ENCODE measurements around the gene OTOS. TPM values are rescaled to one million over a fixed set of nuclear protein-coding genes. Genes with fewer than 3 reads are reported as not detected.

The OTOS gene
- total and polyA plus RNA-seq, 5 donors from 2014 or later, result not detected

DNA sequence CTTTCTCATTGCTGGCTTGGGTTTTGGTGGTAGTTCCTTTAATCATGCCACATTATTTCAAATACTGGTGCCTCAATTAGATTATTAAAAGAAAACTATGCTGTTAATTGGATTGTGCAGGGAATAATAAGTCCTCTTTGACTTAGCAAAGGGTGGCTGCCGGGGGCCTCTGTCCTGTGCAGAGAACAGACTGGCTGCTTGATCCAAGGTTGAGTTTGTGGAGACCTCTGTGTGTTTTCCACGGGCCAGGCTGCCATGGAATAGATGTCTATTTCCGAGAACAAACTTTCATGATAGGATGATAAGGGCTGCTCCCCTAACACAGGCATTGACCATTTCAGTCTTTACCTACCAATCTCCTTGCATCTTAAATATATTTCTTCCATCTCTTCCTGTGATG lies 30.4 kb upstream of the OTOS start:
- no peak overlapping the region for H3K27ac ChIP-seq (ENCODE audit: insufficient read depth, low read length, poor library complexity, severe bottlenecking)
- Mint-ChIP-seq H3K9me3 (no peaks in the 10 kb centered on the region), H3K4me1 (no peaks in the 10 kb centered on the region), H3K36me3 (no peaks in the 10 kb centered on the region), H3K4me3 (no peak overlapping the region), H3K27ac (no peak overlapping the region), H3K27me3 (peaks cover 5% of the 10 kb centered on the region)
- H3K4me1 ChIP-seq (ENCODE audit: control insufficient read depth, insufficient read depth, low read length, poor library complexity, severe bottlenecking), result no peaks in the 10 kb centered on the region
- no peaks in the 10 kb centered on the region for H3K9me3 ChIP-seq (ENCODE audit: control insufficient read depth in 2 of 2, low read length in 2 of 2)
- H3K36me3 ChIP-seq (ENCODE audit: control insufficient read depth, insufficient read depth, low read length), result no peaks in the 10 kb centered on the region
- ATAC-seq (ENCODE audit: low read depth in 2 of 2) (no peak), DNase-seq (no peak)
- H3K4me3 ChIP-seq (ENCODE audit: low read depth, low read length), result no peak overlapping the region
- peaks cover 4% of the 10 kb centered on the region for H3K27me3 ChIP-seq (ENCODE audit: control insufficient read depth, insufficient read depth, low read length)

DNA sequence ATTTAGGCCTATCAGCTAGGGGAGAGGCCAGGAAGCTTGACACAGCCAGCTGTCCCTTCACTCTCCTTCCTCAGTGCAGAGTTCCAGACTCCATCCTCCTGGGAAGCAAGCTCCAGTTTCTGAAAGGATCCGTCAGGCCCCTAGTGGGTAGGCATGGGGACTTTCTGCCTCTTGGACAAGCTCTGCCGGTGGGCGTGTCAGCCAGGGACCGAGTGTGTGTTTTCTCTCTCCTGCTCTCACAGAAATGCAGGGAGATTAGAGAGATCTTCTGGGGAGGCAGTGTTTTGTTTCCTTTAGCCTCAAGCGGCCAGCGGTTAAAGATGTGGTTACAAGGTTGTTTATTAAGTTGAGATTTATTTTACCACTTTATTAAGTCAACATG lies 29.9 kb upstream of the OTOS start:
- H3K4me1 ChIP-seq (ENCODE audit: control insufficient read depth, insufficient read depth, low read length, poor library complexity, severe bottlenecking), result no peaks in the 10 kb centered on the region
- H3K36me3 ChIP-seq (ENCODE audit: control insufficient read depth, insufficient read depth, low read length), result no peaks in the 10 kb centered on the region
- DNase-seq (no peak), ATAC-seq (ENCODE audit: low read depth in 2 of 2) (no peak)
- peaks cover 5% of the 10 kb centered on the region for H3K27me3 Mint-ChIP-seq
- H3K27ac ChIP-seq (ENCODE audit: insufficient read depth, low read length, poor library complexity, severe bottlenecking), result no peak overlapping the region
- no peak overlapping the region for H3K27ac Mint-ChIP-seq
- no peaks in the 10 kb centered on the region for H3K4me1 Mint-ChIP-seq
- H3K9me3 ChIP-seq (ENCODE audit: control insufficient read depth in 2 of 2, low read length in 2 of 2), result no peaks in the 10 kb centered on the region
- H3K9me3 Mint-ChIP-seq, result no peaks in the 10 kb centered on the region
- no peaks in the 10 kb centered on the region for H3K36me3 Mint-ChIP-seq
- peaks cover 4% of the 10 kb centered on the region for H3K27me3 ChIP-seq (ENCODE audit: control insufficient read depth, insufficient read depth, low read length)
- H3K4me3 ChIP-seq (ENCODE audit: low read depth, low read length), result no peak overlapping the region
- H3K4me3 Mint-ChIP-seq, result no peak overlapping the region

DNA sequence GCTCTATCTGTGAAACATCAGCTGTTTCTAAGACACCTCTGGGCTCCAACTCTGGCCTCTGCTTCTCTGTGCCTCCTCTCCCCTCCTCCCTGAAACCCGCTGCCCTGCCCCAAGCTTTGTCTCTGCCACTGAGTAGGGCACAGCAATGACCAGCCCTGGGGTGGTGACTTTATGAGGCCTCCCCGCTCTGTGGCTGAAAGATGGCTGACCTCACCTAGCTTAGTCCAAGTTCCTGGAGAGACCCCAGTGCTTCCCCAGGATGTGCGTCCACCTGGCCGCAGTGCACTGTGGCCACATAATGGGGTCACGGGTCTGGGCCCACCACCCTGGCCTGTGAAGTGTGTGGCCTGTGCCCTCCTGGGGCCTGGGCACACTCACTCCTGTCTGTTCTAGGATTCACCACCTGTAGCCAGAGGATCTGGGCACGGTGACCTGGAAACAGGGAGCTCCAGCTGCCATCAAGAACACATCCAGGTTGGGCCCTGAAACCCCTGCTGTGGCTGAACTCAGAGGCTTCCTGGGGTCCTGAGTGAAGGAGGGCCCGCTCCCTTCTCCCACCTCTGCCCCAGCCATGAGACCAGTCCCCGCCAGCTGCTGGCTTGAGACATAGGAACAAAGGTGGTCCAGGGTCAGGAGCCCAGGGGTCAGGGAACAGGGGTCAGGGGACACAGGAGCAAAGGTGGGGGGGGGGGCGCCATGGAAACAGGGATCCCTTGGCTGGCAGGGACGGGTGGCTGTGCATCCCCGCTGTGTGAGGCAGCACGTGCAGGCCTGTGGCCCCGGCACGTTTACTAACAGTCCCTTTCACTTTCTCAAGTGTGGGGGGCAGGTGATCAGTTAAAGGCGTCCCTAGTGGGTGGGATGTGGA lies 29.3 kb upstream of the OTOS start:
- Mint-ChIP-seq H3K27me3 (peaks cover 5% of the 10 kb centered on the region), H3K9me3 (no peaks in the 10 kb centered on the region), H3K27ac (no peak overlapping the region), H3K36me3 (no peaks in the 10 kb centered on the region), H3K4me3 (no peak overlapping the region), H3K4me1 (no peaks in the 10 kb centered on the region)
- Histone ChIP-seq H3K4me1 (ENCODE audit: control insufficient read depth, insufficient read depth, low read length, poor library complexity, severe bottlenecking) (no peaks in the 10 kb centered on the region), H3K4me3 (ENCODE audit: low read depth, low read length) (no peak overlapping the region), H3K36me3 (ENCODE audit: control insufficient read depth, insufficient read depth, low read length) (no peaks in the 10 kb centered on the region), H3K27me3 (ENCODE audit: control insufficient read depth, insufficient read depth, low read length) (peaks cover 4% of the 10 kb centered on the region), H3K9me3 (ENCODE audit: control insufficient read depth in 2 of 2, low read length in 2 of 2) (no peaks in the 10 kb centered on the region), H3K27ac (ENCODE audit: insufficient read depth, low read length, poor library complexity, severe bottlenecking) (no peak overlapping the region)
- no peak for ATAC-seq (ENCODE audit: low read depth in 2 of 2)
- no peak for DNase-seq

DNA sequence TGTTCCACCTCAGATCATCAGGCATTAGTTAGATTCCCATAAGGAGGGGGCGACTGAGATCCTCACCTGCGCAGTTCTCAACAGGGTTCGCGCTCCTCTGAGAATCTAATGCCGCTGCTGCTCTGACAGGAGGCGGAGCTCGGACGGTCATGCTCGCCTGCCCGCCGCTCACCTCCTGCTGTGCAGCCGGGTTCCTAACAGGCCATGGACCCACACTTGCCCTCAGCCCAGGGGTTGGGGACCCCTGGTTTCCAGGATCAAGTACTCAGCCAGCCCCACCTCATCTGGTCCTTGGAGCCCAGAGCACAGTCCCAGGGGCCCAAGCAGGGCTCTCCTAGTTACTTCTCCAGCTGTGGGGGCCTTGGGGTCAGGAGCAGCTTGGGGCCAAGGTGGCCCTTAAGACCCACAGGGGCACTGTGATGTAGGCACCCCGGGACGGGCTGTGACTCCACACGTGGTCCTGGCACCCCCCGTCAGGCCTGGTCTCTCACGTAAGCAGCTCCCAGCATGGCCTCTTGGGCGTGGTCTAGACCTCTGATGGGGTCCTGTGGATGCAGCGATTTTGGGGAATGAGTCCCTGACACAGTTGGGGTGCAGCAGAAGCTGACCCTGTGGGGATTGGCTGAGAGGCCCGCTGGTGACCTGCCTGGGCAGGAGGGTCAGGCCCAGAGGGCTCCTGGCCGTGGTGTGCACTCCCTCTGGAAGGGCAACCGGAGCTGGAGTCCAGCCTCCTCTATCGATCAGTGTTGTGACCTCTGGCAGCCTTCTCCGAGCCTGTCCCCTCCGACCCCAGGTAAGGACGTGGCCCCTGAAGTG lies 28.3 kb upstream of the OTOS start:
- Histone ChIP-seq H3K9me3 (ENCODE audit: control insufficient read depth in 2 of 2, low read length in 2 of 2) (no peaks in the 10 kb centered on the region), H3K36me3 (ENCODE audit: control insufficient read depth, insufficient read depth, low read length) (no peaks in the 10 kb centered on the region), H3K27ac (ENCODE audit: insufficient read depth, low read length, poor library complexity, severe bottlenecking) (no peak overlapping the region), H3K4me1 (ENCODE audit: control insufficient read depth, insufficient read depth, low read length, poor library complexity, severe bottlenecking) (no peaks in the 10 kb centered on the region), H3K27me3 (ENCODE audit: control insufficient read depth, insufficient read depth, low read length) (peaks cover 4% of the 10 kb centered on the region), H3K4me3 (ENCODE audit: low read depth, low read length) (no peak overlapping the region)
- DNase-seq, result no peak
- no peak overlapping the region for H3K27ac Mint-ChIP-seq
- H3K27me3 Mint-ChIP-seq, result no peaks in the 10 kb centered on the region
- no peak overlapping the region for H3K4me3 Mint-ChIP-seq
- no peaks in the 10 kb centered on the region for H3K9me3 Mint-ChIP-seq
- no peak for ATAC-seq (ENCODE audit: low read depth in 2 of 2)
- no peaks in the 10 kb centered on the region for H3K4me1 Mint-ChIP-seq
- no peaks in the 10 kb centered on the region for H3K36me3 Mint-ChIP-seq

DNA sequence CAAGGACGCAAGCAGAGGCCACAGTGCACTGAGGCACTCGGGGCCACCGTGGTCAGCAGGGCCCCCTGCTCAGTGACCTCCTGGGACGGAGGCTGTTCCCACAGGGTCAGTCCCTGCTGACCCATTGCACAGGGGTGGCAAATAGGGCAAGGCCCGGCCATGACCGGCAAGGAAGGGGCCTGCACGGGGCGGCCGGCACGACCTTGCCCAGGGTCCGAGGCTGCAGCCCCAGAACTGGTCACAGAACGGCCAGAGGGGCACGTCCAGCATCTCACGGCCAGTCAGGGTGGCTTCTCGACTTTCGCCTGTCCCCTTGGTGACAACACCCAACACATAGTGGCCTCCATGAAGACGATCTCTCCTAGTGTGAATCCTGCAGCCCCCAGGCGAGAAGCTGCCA lies 27.6 kb upstream of the OTOS start:
- ATAC-seq (ENCODE audit: low read depth in 2 of 2) (no peak), DNase-seq (no peak)
- H3K4me1 Mint-ChIP-seq, result no peaks in the 10 kb centered on the region
- Histone ChIP-seq H3K9me3 (ENCODE audit: control insufficient read depth in 2 of 2, low read length in 2 of 2) (no peaks in the 10 kb centered on the region), H3K4me1 (ENCODE audit: control insufficient read depth, insufficient read depth, low read length, poor library complexity, severe bottlenecking) (no peaks in the 10 kb centered on the region), H3K27ac (ENCODE audit: insufficient read depth, low read length, poor library complexity, severe bottlenecking) (no peak overlapping the region), H3K4me3 (ENCODE audit: low read depth, low read length) (no peak overlapping the region), H3K27me3 (ENCODE audit: control insufficient read depth, insufficient read depth, low read length) (peaks cover 4% of the 10 kb centered on the region), H3K36me3 (ENCODE audit: control insufficient read depth, insufficient read depth, low read length) (no peaks in the 10 kb centered on the region)
- no peaks in the 10 kb centered on the region for H3K27me3 Mint-ChIP-seq
- H3K9me3 Mint-ChIP-seq, result no peaks in the 10 kb centered on the region
- no peak overlapping the region for H3K4me3 Mint-ChIP-seq
- H3K36me3 Mint-ChIP-seq, result no peaks in the 10 kb centered on the region
- no peak overlapping the region for H3K27ac Mint-ChIP-seq

DNA sequence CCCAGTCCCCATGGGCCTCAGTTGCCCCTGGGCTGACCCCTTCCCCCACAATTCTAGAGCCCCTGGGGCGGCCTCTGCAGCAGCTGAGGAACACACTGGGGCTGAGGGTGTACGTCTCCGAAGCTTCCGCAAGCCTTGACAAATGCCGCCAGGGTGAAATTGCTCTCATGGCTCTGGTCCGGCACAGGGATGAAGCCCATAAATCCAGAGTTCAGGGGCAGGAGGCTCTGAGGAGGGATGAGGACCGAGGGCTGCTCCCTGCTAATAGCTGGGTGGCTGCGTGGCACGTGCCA lies 27.1 kb upstream of the OTOS start:
- Histone ChIP-seq H3K4me1 (ENCODE audit: control insufficient read depth, insufficient read depth, low read length, poor library complexity, severe bottlenecking) (no peaks in the 10 kb centered on the region), H3K36me3 (ENCODE audit: control insufficient read depth, insufficient read depth, low read length) (no peaks in the 10 kb centered on the region), H3K27me3 (ENCODE audit: control insufficient read depth, insufficient read depth, low read length) (peaks cover 4% of the 10 kb centered on the region), H3K4me3 (ENCODE audit: low read depth, low read length) (no peak overlapping the region), H3K27ac (ENCODE audit: insufficient read depth, low read length, poor library complexity, severe bottlenecking) (no peak overlapping the region), H3K9me3 (ENCODE audit: control insufficient read depth in 2 of 2, low read length in 2 of 2) (no peaks in the 10 kb centered on the region)
- H3K4me1 Mint-ChIP-seq, result no peaks in the 10 kb centered on the region
- no peak overlapping the region for H3K4me3 Mint-ChIP-seq
- H3K9me3 Mint-ChIP-seq, result peaks cover 0 to 2% (median 0%) of the 10 kb centered on the region in 7 donors
- H3K27ac Mint-ChIP-seq, result no peak overlapping the region
- H3K36me3 Mint-ChIP-seq, result no peaks in the 10 kb centered on the region
- ATAC-seq (ENCODE audit: low read depth in 2 of 2) (no peak), DNase-seq (no peak)
- no peaks in the 10 kb centered on the region for H3K27me3 Mint-ChIP-seq

DNA sequence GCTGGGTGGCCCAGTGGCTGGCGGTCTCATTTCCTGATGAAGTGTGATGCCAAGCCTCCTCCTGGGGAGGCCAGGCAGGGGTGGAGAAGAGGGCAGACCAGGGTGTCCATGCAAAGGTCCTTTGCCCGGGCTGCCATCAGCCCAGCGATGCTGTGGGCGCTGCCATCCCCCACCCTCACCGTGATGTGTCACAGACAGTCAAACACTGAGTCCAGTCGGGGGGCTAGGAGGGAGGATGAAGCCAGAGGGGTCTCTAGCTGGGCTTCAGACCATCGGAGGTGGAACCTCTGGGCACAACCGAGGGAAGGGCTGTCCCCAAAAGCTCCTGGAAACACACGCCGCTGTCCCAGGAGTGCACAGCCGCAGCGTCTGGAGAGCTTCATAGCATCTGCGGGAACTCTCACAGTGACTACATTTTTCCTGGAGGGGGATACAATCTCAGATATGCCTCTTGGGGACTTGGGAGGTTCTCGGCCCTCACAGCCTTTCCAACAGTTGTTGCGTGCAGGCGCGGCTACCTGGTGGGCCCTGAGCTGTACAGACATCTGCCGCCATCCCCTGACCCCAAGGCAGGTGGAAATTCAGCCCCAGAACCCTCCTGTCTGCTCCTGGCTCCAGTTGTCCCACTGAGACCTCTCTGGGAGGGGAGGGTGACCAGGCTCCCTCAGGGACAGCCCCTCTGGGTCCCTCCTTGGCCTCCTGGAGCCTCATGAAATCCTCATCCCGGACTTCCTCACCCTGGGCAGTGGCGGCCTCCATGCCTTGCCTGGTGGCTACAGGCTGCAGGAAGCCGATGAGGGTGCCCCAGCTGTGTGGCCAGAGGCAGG lies 26.5 kb upstream of the OTOS start:
- Histone ChIP-seq H3K27ac (ENCODE audit: insufficient read depth, low read length, poor library complexity, severe bottlenecking) (no peak overlapping the region), H3K27me3 (ENCODE audit: control insufficient read depth, insufficient read depth, low read length) (peaks cover 4% of the 10 kb centered on the region), H3K4me3 (ENCODE audit: low read depth, low read length) (no peak overlapping the region), H3K9me3 (ENCODE audit: control insufficient read depth in 2 of 2, low read length in 2 of 2) (no peaks in the 10 kb centered on the region), H3K4me1 (ENCODE audit: control insufficient read depth, insufficient read depth, low read length, poor library complexity, severe bottlenecking) (no peaks in the 10 kb centered on the region), H3K36me3 (ENCODE audit: control insufficient read depth, insufficient read depth, low read length) (no peaks in the 10 kb centered on the region)
- Mint-ChIP-seq H3K36me3 (no peaks in the 10 kb centered on the region), H3K9me3 (peaks cover 0 to 2% (median 0%) of the 10 kb centered on the region in 7 donors), H3K27ac (no peak overlapping the region), H3K4me1 (no peaks in the 10 kb centered on the region), H3K4me3 (no peak overlapping the region), H3K27me3 (no peaks in the 10 kb centered on the region)
- ATAC-seq (ENCODE audit: low read depth in 2 of 2), result no peak
- DNase-seq, result no peak
